ENCODE results near the gene GLIPR2. TPM values are rescaled to one million over a fixed set of nuclear protein-coding genes. Genes with fewer than 3 reads are reported as not detected.
A peak's percentile ranks its signal among the peaks of the same experiment; 100 is the strongest.

The GLIPR2 gene
- polyA plus RNA-seq, 1 of the 3 experiments (the other 2 are of a cell fraction), result 38.3 TPM

DNA sequence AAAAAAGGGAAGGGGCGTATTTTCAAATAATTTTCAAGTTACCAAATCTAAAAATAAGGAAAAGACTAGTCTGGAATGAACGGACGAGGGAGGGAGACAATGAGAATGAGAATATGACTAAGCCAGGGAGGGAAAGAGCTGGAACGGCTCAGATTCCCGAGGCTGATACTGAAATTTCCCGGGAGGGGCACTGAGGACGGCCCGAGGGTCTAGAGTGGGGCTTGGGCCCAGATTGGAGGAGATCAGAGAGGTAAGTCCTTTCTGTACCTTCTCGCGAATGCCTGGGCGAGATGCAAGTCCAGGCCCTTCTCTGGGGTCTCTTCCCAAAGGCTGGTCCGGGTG is 29.3 kb downstream of the GLIPR2 start:
- Histone ChIP-seq H4K20me1 (ENCODE audit: insufficient read depth) (no peaks in the 10 kb centered on the region), H3K36me3 (replicated peaks in 1 of 2; ENCODE audit: control insufficient read depth in 1 of 2, insufficient read depth in 2 of 2, low read length in 1 of 2) (no peaks in the 10 kb centered on the region), H3K9me3 (no peaks in the 10 kb centered on the region), H3K4me3 (ENCODE audit: low read depth in 2 of 2, low read length in 1 of 2) (no peak overlapping the region), H3F3A (replicated peaks; ENCODE audit: insufficient read depth) (peaks cover 38% of the 10 kb centered on the region), H3K4me2 (peak overlapping the region; percentile 88; the same call in 1 of the 2 replicates), H3K79me2 (ENCODE audit: insufficient read depth) (no peaks in the 10 kb centered on the region), H3K27ac (ENCODE audit: low read depth in 2 of 2, low read length in 1 of 2) (peak overlapping the region in 1 of 2 experiments; percentile 62; a peak in 2 of 4 replicates), H3K9ac (peak overlapping the region; percentile 66; the same call in 1 of the 2 replicates), H3K9me2 (no peaks in the 10 kb centered on the region), H2AFZ (ENCODE audit: low read depth) (peak overlapping the region; percentile 90; the same call in 1 of the 2 replicates), H3K27me3 (ENCODE audit: insufficient read depth) (no peaks in the 10 kb centered on the region), H3K4me1 (ENCODE audit: control insufficient read depth in 1 of 2, insufficient read depth in 2 of 2, low read depth in 1 of 2, low read length in 1 of 2) (peaks cover 28 to 43% of the 10 kb centered on the region in 2 experiments; a peak in 3 of 4 replicates)
- TF ChIP-seq POLR2AphosphoS5 (IDR thresholded peaks at IDR 0.05; ENCODE audit: low read depth, low read length) (no peak), EZH2phosphoT487 (IDR thresholded peaks at IDR 0.05; ENCODE audit: borderline replicate concordance, low read depth) (no peak), RAD21 (IDR thresholded peaks at IDR 0.05; ENCODE audit: low read length) (no peak), NRF1 (IDR thresholded peaks at IDR 0.05; ENCODE audit: low read depth, low read length) (no peak), GATA2 (CRISPR knock-in tag; IDR thresholded peaks at IDR 0.05) (no peak), EP300 (IDR thresholded peaks at IDR 0.05; ENCODE audit: borderline replicate concordance in 1 of 2, low read depth in 1 of 2, low read length in 1 of 2) (no peak), RCOR1 (IDR thresholded peaks at IDR 0.05; ENCODE audit: low read length) (no peak), FOSL2 (IDR thresholded peaks at IDR 0.05; ENCODE audit: borderline replicate concordance, low read depth) (no peak), YY1 (IDR thresholded peaks at IDR 0.05; ENCODE audit: low read depth) (no peak), RFX5 (IDR thresholded peaks at IDR 0.05; ENCODE audit: low read length) (no peak), FOXM1 (IDR thresholded peaks at IDR 0.05; ENCODE audit: low read depth) (no peak), GABPA (IDR thresholded peaks at IDR 0.05; ENCODE audit: low read depth) (no peak), NFIC (IDR thresholded peaks at IDR 0.05; ENCODE audit: borderline replicate concordance) (no peak), MEF2A (IDR thresholded peaks at IDR 0.05; ENCODE audit: borderline replicate concordance, low read depth) (no peak), ELF1 (IDR thresholded peaks at IDR 0.05) (no peak)
- TF ChIP-seq, protein P1, sequence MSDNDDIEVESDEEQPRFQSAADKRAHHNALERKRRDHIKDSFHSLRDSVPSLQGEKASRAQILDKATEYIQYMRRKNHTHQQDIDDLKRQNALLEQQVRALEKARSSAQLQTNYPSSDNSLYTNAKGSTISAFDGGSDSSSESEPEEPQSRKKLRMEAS (IDR thresholded peaks at IDR 0.05; ENCODE audit: low read depth), result no peak
- TF ChIP-seq, protein P2, sequence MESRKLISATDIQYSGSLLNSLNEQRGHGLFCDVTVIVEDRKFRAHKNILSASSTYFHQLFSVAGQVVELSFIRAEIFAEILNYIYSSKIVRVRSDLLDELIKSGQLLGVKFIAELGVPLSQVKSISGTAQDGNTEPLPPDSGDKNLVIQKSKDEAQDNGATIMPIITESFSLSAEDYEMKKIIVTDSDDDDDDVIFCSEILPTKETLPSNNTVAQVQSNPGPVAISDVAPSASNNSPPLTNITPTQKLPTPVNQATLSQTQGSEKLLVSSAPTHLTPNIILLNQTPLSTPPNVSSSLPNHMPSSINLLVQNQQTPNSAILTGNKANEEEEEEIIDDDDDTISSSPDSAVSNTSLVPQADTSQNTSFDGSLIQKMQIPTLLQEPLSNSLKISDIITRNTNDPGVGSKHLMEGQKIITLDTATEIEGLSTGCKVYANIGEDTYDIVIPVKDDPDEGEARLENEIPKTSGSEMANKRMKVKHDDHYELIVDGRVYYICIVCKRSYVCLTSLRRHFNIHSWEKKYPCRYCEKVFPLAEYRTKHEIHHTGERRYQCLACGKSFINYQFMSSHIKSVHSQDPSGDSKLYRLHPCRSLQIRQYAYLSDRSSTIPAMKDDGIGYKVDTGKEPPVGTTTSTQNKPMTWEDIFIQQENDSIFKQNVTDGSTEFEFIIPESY (IDR thresholded peaks at IDR 0.05; ENCODE audit: borderline replicate concordance, low read depth), result no peak
- 42% methylated on average over 7 of the region's 12 CpGs for WGBS (ENCODE audit: low lambda C conversion rate)
- DNase-seq, result no peak
- ChIA-PET POLR2A (interaction anchor here (5.7 kb wide), 1 partner anchor 17 kb away, joined by 38 read pairs; no protein-coding TSS in a partner anchor), CTCF (interaction anchor here (0.7 to 8.8 kb wide), 25 partner anchors 10 to 1138 kb away, joined by 3 to 167 read pairs (median 10); partner anchors contain the start of genes CLTA and GLIPR2)

Data from SK-N-SH (cell line).